B cell (primary cell): ENCODE results near the gene TRIM9. TPM values are rescaled to one million over a fixed set of nuclear protein-coding genes. Genes with fewer than 3 reads are reported as not detected.

Experiments used
- ATAC-seq: fragments of 200-7000 bp; cut with Tn5 transposase; one replicate; pipeline ENCODE4 v1.10.0; 2021; ENCODE audit warnings: low read depth, mild to moderate bottlenecking, moderate number of reproducible peaks, moderate library complexity
- CTCF ChIA-PET: fragments of 350-600 bp; sonication (Branson Sonifier 250); formaldehyde crosslinking; loops from one replicate; lab custom pipeline; 2021; ENCODE audit warnings: antibody characterized with exemption, inconsistent platforms; lab: Charles Lee
- POLR2A ChIA-PET: fragments of 350-600 bp; sonication (Branson Sonifier 250); formaldehyde crosslinking; loops from one replicate; lab custom pipeline; 2021; ENCODE audit warnings: antibody characterized with exemption; lab: Charles Lee
- DNase-seq: peaks from one replicate; pipeline ENCODE4 v3.0.0; 2013
- H2AFZ ChIP-seq: 2 replicates; pipeline ENCODE4 v1.6.1; 2012; ENCODE audit warnings: mild to moderate bottlenecking, low read depth, low read length; ENCODE audit not compliant: insufficient read depth, poor library complexity, severe bottlenecking
- H3K27ac ChIP-seq, 2 donors: 1 replicate in 1 of 2; 2 replicates in 1 of 2; pipeline ENCODE4 v1.5.1; 2012 to 2013; ENCODE audit warnings: low read length in 2 of 2, mild to moderate bottlenecking in 2 of 2, moderate library complexity in 1 of 2
- H3K27me3 ChIP-seq, 4 experiments: fragments of 200-600 bp in 1 of 4; sonication (generic) in 1 of 4; replicated peaks in 1 of 4; 1 replicate in 2 of 4; 2 replicates in 2 of 4; pipeline versions ENCODE4 v1.6.1 to v1.7.0; 2013 to 2016; ENCODE audit warnings: low read length in 3 of 4, mild to moderate bottlenecking in 2 of 4, mixed read lengths in 1 of 4, moderate library complexity in 1 of 4; ENCODE audit not compliant: insufficient read depth in 4 of 4, control insufficient read depth in 3 of 4; ENCODE audit errors: control extremely low read depth in 1 of 4
- H3K36me3 ChIP-seq, 2 experiments: replicated peaks in 1 of 2; 1 replicate in 1 of 2; 2 replicates in 1 of 2; pipeline versions ENCODE4 v1.6.1 to v1.7.1; 2013; ENCODE audit warnings: low read length in 1 of 2; ENCODE audit not compliant: insufficient read depth in 2 of 2, control insufficient read depth in 1 of 2; ENCODE audit errors: control extremely low read depth in 1 of 2, extremely low read depth in 1 of 2
- H3K4me1 ChIP-seq, 2 donors: fragments of 200-600 bp in 1 of 2; sonication (generic) in 1 of 2; 1 replicate in 1 of 2; 2 replicates in 1 of 2; pipeline versions ENCODE4 v1.5.1 to v1.6.1; 2013 to 2017; ENCODE audit warnings: low read length in 2 of 2; ENCODE audit not compliant: control insufficient read depth in 2 of 2, insufficient read depth in 2 of 2
- H3K4me2 ChIP-seq: replicated peaks from 2 replicates; pipeline ENCODE3; 2012; ENCODE audit warnings: mild to moderate bottlenecking, low read depth, low read length; ENCODE audit not compliant: poor library complexity, severe bottlenecking
- H3K4me3 ChIP-seq, 5 experiments: fragments of 200-600 bp in 1 of 5; sonication (generic) in 1 of 5; 1 replicate in 3 of 5; 2 replicates in 2 of 5; pipeline versions ENCODE4 v1.5.1 to v1.7.0; 2011 to 2016; ENCODE audit warnings: low read length in 4 of 5, mild to moderate bottlenecking in 4 of 5, low read depth in 2 of 5, control low read depth in 1 of 5, moderate library complexity in 1 of 5; ENCODE audit not compliant: insufficient read depth in 1 of 5; ENCODE audit errors: control extremely low read depth in 1 of 5, extremely low read depth in 1 of 5
- H3K79me2 ChIP-seq: fragments of 200-600 bp; sonication (generic); one replicate; pipeline ENCODE4 v1.6.0; 2016; ENCODE audit warnings: low read length; ENCODE audit not compliant: control insufficient read depth, insufficient read depth
- H3K9ac ChIP-seq: fragments of 200-600 bp; sonication (generic); 2 replicates; pipeline ENCODE4 v1.6.1; 2017; ENCODE audit warnings: mild to moderate bottlenecking, low read length, moderate library complexity
- H3K9me3 ChIP-seq, 3 donors: one replicate each; pipeline versions ENCODE4 v1.6.1 to v1.7.1; 2013; ENCODE audit warnings: low read length in 2 of 3; ENCODE audit not compliant: control insufficient read depth in 2 of 3, insufficient read depth in 1 of 3; ENCODE audit errors: control extremely low read depth in 1 of 3
- H4K20me1 ChIP-seq: 2 replicates; pipeline ENCODE4 v1.6.0; 2012; ENCODE audit warnings: mild to moderate bottlenecking, low read length; ENCODE audit not compliant: insufficient read depth, control insufficient read depth, poor library complexity, severe bottlenecking
- H3K27ac Mint-ChIP-seq: one replicate; pipeline ENCODE4 v1.8.0; 2021; ENCODE audit warnings: mixed read lengths
- H3K27me3 Mint-ChIP-seq: one replicate; pipeline ENCODE4 v1.8.0; 2021; ENCODE audit warnings: mixed read lengths
- H3K4me1 Mint-ChIP-seq: one replicate; pipeline ENCODE4 v1.8.0; 2021; ENCODE audit warnings: mixed read lengths
- H3K4me3 Mint-ChIP-seq: one replicate; pipeline ENCODE4 v1.8.0; 2021; ENCODE audit warnings: mixed read lengths
- H3K9me3 Mint-ChIP-seq: one replicate; pipeline ENCODE4 v1.8.0; 2022; ENCODE audit warnings: mixed read lengths; ENCODE audit not compliant: insufficient read depth
- CTCF ChIP-seq: fragments of 200-600 bp; IDR thresholded peaks from one replicate; pipeline ENCODE4 v1.8.0; 2022; ENCODE audit warnings: antibody characterized with exemption, mild to moderate bottlenecking
- EZH2 ChIP-seq: IDR thresholded peaks from 2 replicates; pipeline ENCODE4 v1.6.1; 2012; ENCODE audit warnings: borderline replicate concordance, low read depth, mild to moderate bottlenecking, moderate library complexity, low read length; ENCODE audit not compliant: insufficient read depth, poor library complexity, severe bottlenecking
- WGBS: methylation state at CpG from one replicate; pipeline ENCODE4 v1.1.5; 2013; ENCODE audit warnings: missing lambda C conversion rate; ENCODE audit not compliant: insufficient coverage; 5-methylcytosine and 5-hydroxymethylcytosine counted together
- intact Hi-C: fragments of 100-400 bp; cut with micrococcal nuclease; formaldehyde crosslinking; loops from one replicate; pipeline ENCODE4 v1.10.0; 2022
- polyA plus RNA-seq: library from polyadenylated mRNA; depleted of rRNA; stranded (reverse); fragments of >200 nt; gene quantifications from 2 replicates; pipeline ENCODE4 v1.2.3, GENCODE V29; 2012
- total RNA-seq, 2 donors: library from RNA; stranded (reverse); fragments of 120-200 nt in 1 of 2; gene quantifications; 1 replicate in 1 of 2; 2 replicates in 1 of 2; pipeline versions ENCODE4 v1.2.3 to v1.2.4, GENCODE V29; 2013 to 2022

The TRIM9 gene
- total and polyA plus RNA-seq, 2 donors (not counting 1 experiment from before 2014, with no cell fraction given) = 0.24 to 0.32 TPM

- TF ChIP-seq CTCF = no peak
- TF ChIP-seq EZH2 = no peak
- CTCF ChIA-PET = interaction anchor here (1.0 kb wide), 1 partner anchor 218 kb away, joined by 3 read pairs; no protein-coding TSS in a partner anchor
- Histone ChIP-seq H3K9me3 (no peaks in the 10 kb centered on the region), H2AFZ (no peak overlapping the region), H4K20me1 (no peaks in the 10 kb centered on the region), H3K79me2 (no peaks in the 10 kb centered on the region), H3K4me1 (no peaks in the 10 kb centered on the region), H3K27me3 (peaks cover 0 to 2% (median 0%) of the 10 kb centered on the region in 4 experiments), H3K27ac (no peak overlapping the region), H3K4me3 (no peak overlapping the region), H3K36me3 (no peaks in the 10 kb centered on the region), H3K4me2 (no peak overlapping the region), H3K9ac (no peak overlapping the region)
- H3K4me1 Mint-ChIP-seq = no peaks in the 10 kb centered on the region
- 96% methylated on average over 4 of the region's 9 CpGs for WGBS
- H3K9me3 Mint-ChIP-seq = no peaks in the 10 kb centered on the region
- no peak overlapping the region for H3K4me3 Mint-ChIP-seq
- POLR2A ChIA-PET = no interaction called here
- ATAC-seq (no peak), DNase-seq (no peak)
- no peaks in the 10 kb centered on the region for H3K27me3 Mint-ChIP-seq
- intact Hi-C loops = no loop called here
- no peak overlapping the region for H3K27ac Mint-ChIP-seq
Measured at GRCh38 chr14:51000566-51000965, 94.3 kb downstream of the TRIM9 start.

GRCh38 chr14:50999726-51000125 lies 95.2 kb downstream of the TRIM9 start:
- Histone ChIP-seq H4K20me1 (no peaks in the 10 kb centered on the region), H3K9me3 (no peaks in the 10 kb centered on the region), H3K4me1 (no peaks in the 10 kb centered on the region), H3K27ac (no peak overlapping the region), H3K79me2 (no peaks in the 10 kb centered on the region), H3K4me2 (no peak overlapping the region), H2AFZ (no peak overlapping the region), H3K36me3 (no peaks in the 10 kb centered on the region), H3K4me3 (no peak overlapping the region), H3K27me3 (peaks cover 0 to 2% (median 0%) of the 10 kb centered on the region in 4 experiments), H3K9ac (no peak overlapping the region)
- ChIA-PET CTCF (interaction anchor here (1.0 kb wide), 1 partner anchor 219 kb away, joined by 3 read pairs; no protein-coding TSS in a partner anchor), POLR2A (no interaction called here)
- DNase-seq (no peak), ATAC-seq (no peak)
- H3K9me3 Mint-ChIP-seq = no peaks in the 10 kb centered on the region
- WGBS = 95% methylated on average over 2 of the region's 2 CpGs
- H3K4me3 Mint-ChIP-seq = no peak overlapping the region
- intact Hi-C loops = no loop called here
- TF ChIP-seq EZH2 = no peak
- no peak for TF ChIP-seq CTCF
- no peaks in the 10 kb centered on the region for H3K27me3 Mint-ChIP-seq
- no peak overlapping the region for H3K27ac Mint-ChIP-seq
- no peaks in the 10 kb centered on the region for H3K4me1 Mint-ChIP-seq
